Activated CD4-positive, alpha-beta T cell treated with anti-CD3 and anti-CD28 coated beads for 36 hours (primary cell): ENCODE data around the gene RNF41. TPM values are rescaled to one million over a fixed set of nuclear protein-coding genes. Genes with fewer than 3 reads are reported as not detected.

ENCODE experiments used
- ATAC-seq: fragments of 200-7000 bp; cut with Tn5 transposase; one replicate; pipeline ENCODE4 v1.10.0; 2021; ENCODE audit warnings: mild to moderate bottlenecking, moderate library complexity
- CTCF ChIA-PET: fragments of 350-600 bp; sonication (Branson Sonifier 250); formaldehyde crosslinking; loops from one replicate; lab custom pipeline; 2021; ENCODE audit warnings: antibody characterized with exemption; lab: Charles Lee
- POLR2A ChIA-PET: fragments of 350-600 bp; sonication (Branson Sonifier 250); formaldehyde crosslinking; loops from one replicate; lab custom pipeline; 2021; ENCODE audit warnings: antibody characterized with exemption, inconsistent platforms; lab: Charles Lee
- DNase-seq: peaks from one replicate; pipeline ENCODE4 v3.0.0-alpha.2; 2020
- H3K27ac Mint-ChIP-seq: one replicate; pipeline ENCODE4 v1.8.0; 2021; ENCODE audit warnings: mixed read lengths
- H3K27me3 Mint-ChIP-seq: one replicate; pipeline ENCODE4 v1.8.0; 2021; ENCODE audit warnings: mixed read lengths
- H3K36me3 Mint-ChIP-seq: one replicate; pipeline ENCODE4 v1.8.0; 2021; ENCODE audit warnings: low read depth, mixed read lengths
- H3K4me1 Mint-ChIP-seq: one replicate; pipeline ENCODE4 v1.8.0; 2021; ENCODE audit warnings: mixed read lengths
- H3K4me3 Mint-ChIP-seq: one replicate; pipeline ENCODE4 v1.8.0; 2021; ENCODE audit warnings: mild to moderate bottlenecking, moderate library complexity, mixed read lengths
- H3K9me3 Mint-ChIP-seq: one replicate; pipeline ENCODE4 v1.8.0; 2021; ENCODE audit warnings: low read depth, mixed read lengths
- intact Hi-C, 2 experiments: fragments of 100-400 bp; cut with DNase I in 1 of 2; cut with micrococcal nuclease in 1 of 2; formaldehyde crosslinking; loops; one replicate each; pipeline versions ENCODE4 v1.14.2 to v1.15.1; 2022 to 2024; cut with DNase I, micrococcal nuclease
- total RNA-seq, 2 experiments: library from RNA; stranded (reverse); gene quantifications; one replicate each; pipeline ENCODE4 v1.2.3, GENCODE V29; 2021

The RNF41 gene
- total RNA-seq, 2 experiments from 2014 or later = 25.2 to 28.8 TPM

DNA sequence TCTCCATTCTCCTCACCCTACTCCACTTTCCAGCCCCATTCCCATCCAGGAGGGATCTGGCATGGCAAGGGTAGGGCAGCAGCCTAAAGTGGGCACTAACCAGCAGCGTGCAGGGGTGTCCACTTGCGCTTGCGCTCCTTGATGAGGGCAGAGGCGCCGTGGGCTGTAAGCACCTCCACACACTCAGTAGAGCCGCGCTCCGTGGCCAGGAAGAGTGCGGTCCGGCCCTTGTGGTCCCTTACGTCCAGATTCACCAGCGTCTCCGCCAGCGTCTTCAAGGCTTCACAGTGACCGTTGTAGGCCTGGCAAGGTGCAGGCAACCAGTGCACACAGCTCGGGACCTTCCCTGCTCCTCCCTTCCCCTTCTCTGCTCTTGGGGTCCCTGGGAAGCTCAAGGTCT lies 26.2 kb upstream of the RNF41 start:
- ATAC-seq (no peak), DNase-seq (no peak)
- POLR2A ChIA-PET = no interaction called here
- H3K36me3 Mint-ChIP-seq = peaks cover 33% of the 10 kb centered on the region
- H3K27me3 Mint-ChIP-seq = no peaks in the 10 kb centered on the region
- H3K4me3 Mint-ChIP-seq = no peak overlapping the region
- H3K27ac Mint-ChIP-seq = no peak overlapping the region
- H3K4me1 Mint-ChIP-seq = no peaks in the 10 kb centered on the region
- no peaks in the 10 kb centered on the region for H3K9me3 Mint-ChIP-seq
- intact Hi-C loops = no loop called here
- CTCF ChIA-PET = interaction anchor here (0.6 to 1.3 kb wide), 4 partner anchors 9 to 215 kb away, joined by 3 read pairs; partner anchors contain the start of gene ANKRD52

DNA sequence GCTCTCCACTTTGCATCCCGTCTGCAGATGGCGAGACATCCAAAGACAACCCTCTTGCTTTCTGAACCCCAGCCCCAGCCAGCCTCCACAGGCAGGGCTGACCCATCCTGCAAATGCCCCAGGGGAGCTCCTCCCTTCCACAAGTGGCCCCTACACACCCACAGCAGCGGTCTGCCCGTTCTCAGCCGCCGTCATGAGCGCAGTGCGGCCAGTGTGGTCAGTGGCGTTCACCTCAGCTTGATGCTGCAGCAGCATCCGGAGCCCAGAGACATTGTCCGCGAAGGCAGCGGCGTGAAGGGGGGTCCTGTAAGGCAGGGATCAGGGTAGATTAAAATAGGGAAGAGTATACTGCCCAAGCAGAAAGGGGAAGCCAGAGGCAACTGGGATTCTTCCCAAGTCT lies 22.8 kb upstream of the RNF41 start:
- H3K4me1 Mint-ChIP-seq = no peaks in the 10 kb centered on the region
- intact Hi-C loops = no loop called here
- no peak overlapping the region for H3K4me3 Mint-ChIP-seq
- ChIA-PET CTCF (interaction anchor here (0.7 kb wide), 1 partner anchor 232 kb away, joined by 3 read pairs; no protein-coding TSS in a partner anchor), POLR2A (no interaction called here)
- ATAC-seq = no peak
- no peak overlapping the region for H3K27ac Mint-ChIP-seq
- peaks cover 25% of the 10 kb centered on the region for H3K36me3 Mint-ChIP-seq
- H3K9me3 Mint-ChIP-seq = no peaks in the 10 kb centered on the region
- no peak for DNase-seq
- H3K27me3 Mint-ChIP-seq = no peaks in the 10 kb centered on the region

DNA sequence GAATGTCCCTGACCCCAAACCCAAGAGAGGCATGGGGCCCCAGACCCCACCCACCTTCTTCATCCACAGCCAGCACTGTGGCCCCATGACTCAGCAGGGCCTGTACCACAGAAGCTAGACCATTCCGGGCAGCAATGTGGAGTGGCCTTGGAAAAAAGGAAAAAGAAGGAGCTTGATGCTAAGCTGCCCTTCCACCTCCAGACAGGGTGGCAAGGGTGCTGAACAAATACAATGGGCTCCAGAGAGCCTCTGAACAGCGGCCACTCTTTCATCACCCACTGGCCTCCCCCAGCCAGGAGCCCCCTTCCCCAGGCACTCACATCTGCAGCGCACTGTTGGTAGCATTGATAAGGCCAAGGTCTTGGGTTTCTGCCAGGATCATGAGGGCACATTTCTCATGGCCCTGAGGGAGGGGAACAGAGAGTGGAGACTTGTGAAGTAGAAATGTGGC lies 22.0 kb upstream of the RNF41 start:
- Mint-ChIP-seq H3K27ac (peak overlapping the region; percentile 55), H3K27me3 (no peaks in the 10 kb centered on the region), H3K9me3 (no peaks in the 10 kb centered on the region), H3K36me3 (peaks cover 22% of the 10 kb centered on the region), H3K4me1 (no peaks in the 10 kb centered on the region), H3K4me3 (no peak overlapping the region)
- intact Hi-C loops = no loop called here
- ATAC-seq (no peak), DNase-seq (no peak)
- CTCF ChIA-PET = no interaction called here
- POLR2A ChIA-PET = no interaction called here

DNA sequence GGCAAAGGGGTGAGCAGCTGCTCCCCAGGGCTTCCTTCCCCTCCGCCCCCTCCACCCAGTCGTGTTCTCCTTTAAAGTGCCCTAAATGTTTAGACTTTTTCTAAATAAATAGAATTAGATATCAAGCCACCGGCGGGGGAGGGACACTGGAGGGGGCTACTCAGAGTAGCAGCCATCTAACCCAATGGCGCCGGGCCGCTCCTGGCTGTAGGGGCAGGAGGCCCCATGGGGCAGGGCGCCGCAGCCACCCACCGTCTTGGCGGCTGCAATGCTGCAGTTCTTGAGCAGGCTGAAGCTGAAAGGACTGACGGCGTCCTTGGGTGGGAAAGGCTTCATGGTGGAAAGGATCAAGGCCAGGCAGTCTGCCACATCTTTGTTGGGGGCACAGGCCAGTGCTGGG lies 21.3 kb upstream of the RNF41 start:
- intact Hi-C loops = no loop called here
- no peaks in the 10 kb centered on the region for H3K9me3 Mint-ChIP-seq
- H3K36me3 Mint-ChIP-seq = peaks cover 22% of the 10 kb centered on the region
- no peak for ATAC-seq
- ChIA-PET CTCF (interaction anchor here (0.6 kb wide), 1 partner anchor 130 kb away, joined by 3 read pairs; no protein-coding TSS in a partner anchor), POLR2A (interaction anchor here (0.6 kb wide), 1 partner anchor 24 kb away, joined by 3 read pairs; the partner anchor contains the start of gene COQ10A)
- no peaks in the 10 kb centered on the region for H3K27me3 Mint-ChIP-seq
- no peak overlapping the region for H3K27ac Mint-ChIP-seq
- DNase-seq = no peak
- H3K4me3 Mint-ChIP-seq = no peak overlapping the region
- H3K4me1 Mint-ChIP-seq = no peaks in the 10 kb centered on the region

DNA sequence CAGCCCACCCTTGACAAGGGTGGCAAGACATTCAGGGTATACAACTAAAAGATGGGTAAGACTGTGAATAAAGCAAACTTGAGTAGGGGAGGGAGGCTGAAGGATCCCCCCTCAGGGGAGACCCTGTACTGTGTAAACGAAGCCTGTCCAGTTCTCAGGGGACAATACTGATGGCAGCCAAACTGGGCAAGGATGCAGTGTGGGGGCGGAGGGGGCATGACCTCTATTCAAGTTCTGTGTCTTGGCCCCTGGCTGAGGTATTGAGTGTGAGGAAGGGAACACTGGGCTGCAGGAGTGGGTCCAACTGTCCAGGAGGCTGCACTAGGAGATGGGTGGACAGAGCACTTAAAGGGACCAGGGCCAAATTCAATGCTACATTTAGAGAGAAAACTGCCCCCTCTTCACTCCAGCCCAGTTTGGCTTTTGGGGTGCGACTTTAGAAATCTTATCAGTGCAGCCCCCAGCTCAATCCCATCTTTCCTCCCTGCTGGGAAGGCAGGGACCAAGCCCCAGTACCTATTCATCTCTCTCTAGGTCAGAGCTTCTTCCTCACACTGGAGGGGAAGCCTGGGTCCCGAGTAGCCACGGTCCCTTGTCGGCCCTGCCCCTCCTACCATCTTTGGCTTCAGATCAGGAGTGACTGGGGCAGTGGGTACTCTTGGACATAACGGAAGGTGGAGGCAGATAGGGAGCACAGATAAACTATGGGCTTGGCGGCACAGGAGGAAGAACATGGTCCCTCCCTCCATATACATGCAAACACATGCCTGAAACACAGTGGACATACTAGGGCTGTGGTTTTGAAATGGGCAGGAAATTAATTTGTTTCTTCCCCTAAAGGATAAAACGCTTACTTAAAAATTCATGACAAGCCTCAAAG lies 19.9 kb upstream of the RNF41 start:
- DNase-seq (no peak), ATAC-seq (no peak)
- no peak overlapping the region for H3K4me3 Mint-ChIP-seq
- peaks cover 16% of the 10 kb centered on the region for H3K36me3 Mint-ChIP-seq
- H3K27me3 Mint-ChIP-seq = no peaks in the 10 kb centered on the region
- no peaks in the 10 kb centered on the region for H3K4me1 Mint-ChIP-seq
- peak overlapping the region; percentile 4 for H3K27ac Mint-ChIP-seq
- ChIA-PET POLR2A (no interaction called here), CTCF (interaction anchor here (0.6 to 0.7 kb wide), 2 partner anchors 21 to 111 kb away, joined by 3 to 4 read pairs; no protein-coding TSS in a partner anchor)
- intact Hi-C loops = no loop called here
- H3K9me3 Mint-ChIP-seq = no peaks in the 10 kb centered on the region

DNA sequence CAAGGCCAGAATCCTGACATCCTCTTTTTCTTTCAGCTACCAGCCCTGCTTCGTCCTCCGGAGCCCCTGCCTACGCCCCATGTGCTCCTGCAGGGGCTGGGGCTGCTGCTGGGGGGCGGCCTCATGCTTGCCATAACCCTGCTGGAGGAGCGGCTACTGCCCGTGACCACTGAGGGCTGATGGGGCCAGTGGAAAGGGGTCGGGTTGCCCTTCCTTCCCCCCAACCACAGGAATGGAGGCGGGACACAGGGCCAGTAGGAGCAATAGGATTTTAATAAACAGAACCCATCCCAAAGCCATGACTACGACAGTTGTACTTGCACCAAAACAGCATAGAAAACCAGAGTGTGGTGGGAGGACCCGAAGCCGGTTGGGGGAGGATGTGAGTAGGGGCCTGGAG lies 15.8 kb upstream of the RNF41 start:
- ChIA-PET POLR2A (no interaction called here), CTCF (interaction anchor here (1.4 kb wide), 1 partner anchor 16 kb away, joined by 8 read pairs; the partner anchor contains the start of gene RNF41)
- intact Hi-C loops = no loop called here

DNA sequence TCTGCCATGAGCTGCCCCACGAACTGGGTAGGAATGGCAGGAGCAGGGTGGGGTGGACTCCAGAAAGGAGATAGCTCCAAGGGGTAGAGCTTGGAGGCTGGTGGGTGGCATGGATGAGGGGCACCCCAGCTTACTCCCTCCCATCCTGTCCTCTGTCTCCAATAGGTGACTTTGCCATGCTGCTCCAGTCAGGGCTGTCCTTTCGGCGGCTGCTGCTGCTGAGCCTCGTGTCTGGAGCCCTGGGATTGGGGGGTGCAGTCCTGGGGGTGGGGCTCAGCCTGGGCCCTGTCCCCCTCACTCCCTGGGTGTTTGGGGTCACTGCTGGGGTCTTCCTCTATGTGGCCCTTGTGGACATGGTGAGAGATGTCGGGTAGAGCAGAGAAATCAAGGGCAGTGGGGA lies 15.3 kb upstream of the RNF41 start:
- H3K27me3 Mint-ChIP-seq = no peaks in the 10 kb centered on the region
- ChIA-PET POLR2A (no interaction called here), CTCF (interaction anchor here (0.7 to 0.9 kb wide), 3 partner anchors 44 to 47 kb away, joined by 3 read pairs; no protein-coding TSS in a partner anchor)
- H3K4me3 Mint-ChIP-seq = no peak overlapping the region
- no peaks in the 10 kb centered on the region for H3K4me1 Mint-ChIP-seq
- no peaks in the 10 kb centered on the region for H3K9me3 Mint-ChIP-seq
- H3K36me3 Mint-ChIP-seq = peaks cover 5% of the 10 kb centered on the region
- intact Hi-C loops = no loop called here
- no peak for ATAC-seq
- no peak for DNase-seq
- no peak overlapping the region for H3K27ac Mint-ChIP-seq

More for the DNA sequence above, 15.8 kb upstream of the RNF41 start:
- peaks cover 5% of the 10 kb centered on the region for H3K36me3 Mint-ChIP-seq
- no peaks in the 10 kb centered on the region for H3K4me1 Mint-ChIP-seq
- ATAC-seq (no peak), DNase-seq (no peak)
- H3K27me3 Mint-ChIP-seq = no peaks in the 10 kb centered on the region
- H3K9me3 Mint-ChIP-seq = no peaks in the 10 kb centered on the region
- no peak overlapping the region for H3K4me3 Mint-ChIP-seq
- H3K27ac Mint-ChIP-seq = no peak overlapping the region

DNA sequence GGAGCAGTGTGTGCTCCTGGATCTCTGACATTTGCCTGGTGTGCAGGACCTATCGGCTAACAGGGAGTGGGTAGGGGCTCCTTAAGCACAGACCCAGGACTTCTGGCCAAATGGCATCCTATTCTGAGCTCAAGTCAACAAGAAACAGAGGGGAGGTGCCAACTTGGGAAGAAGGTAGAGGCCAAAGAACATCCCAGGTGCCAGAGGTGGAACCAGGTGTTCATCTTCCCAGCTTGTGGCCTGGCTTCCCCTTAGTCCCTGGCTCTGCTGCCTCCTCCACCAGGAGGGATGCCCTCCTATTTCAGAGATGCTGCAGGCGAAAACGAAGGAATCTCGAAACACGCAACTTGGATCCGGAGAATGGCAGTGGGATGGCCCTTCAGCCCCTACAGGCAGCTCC lies 14.4 kb upstream of the RNF41 start:
- intact Hi-C loops = no loop called here
- no peak for DNase-seq
- no peak overlapping the region for H3K4me3 Mint-ChIP-seq
- no peaks in the 10 kb centered on the region for H3K9me3 Mint-ChIP-seq
- ATAC-seq = no peak
- ChIA-PET CTCF (no interaction called here), POLR2A (no interaction called here)
- no peaks in the 10 kb centered on the region for H3K4me1 Mint-ChIP-seq
- H3K27me3 Mint-ChIP-seq = no peaks in the 10 kb centered on the region
- H3K36me3 Mint-ChIP-seq = peaks cover 5% of the 10 kb centered on the region
- H3K27ac Mint-ChIP-seq = no peak overlapping the region

DNA sequence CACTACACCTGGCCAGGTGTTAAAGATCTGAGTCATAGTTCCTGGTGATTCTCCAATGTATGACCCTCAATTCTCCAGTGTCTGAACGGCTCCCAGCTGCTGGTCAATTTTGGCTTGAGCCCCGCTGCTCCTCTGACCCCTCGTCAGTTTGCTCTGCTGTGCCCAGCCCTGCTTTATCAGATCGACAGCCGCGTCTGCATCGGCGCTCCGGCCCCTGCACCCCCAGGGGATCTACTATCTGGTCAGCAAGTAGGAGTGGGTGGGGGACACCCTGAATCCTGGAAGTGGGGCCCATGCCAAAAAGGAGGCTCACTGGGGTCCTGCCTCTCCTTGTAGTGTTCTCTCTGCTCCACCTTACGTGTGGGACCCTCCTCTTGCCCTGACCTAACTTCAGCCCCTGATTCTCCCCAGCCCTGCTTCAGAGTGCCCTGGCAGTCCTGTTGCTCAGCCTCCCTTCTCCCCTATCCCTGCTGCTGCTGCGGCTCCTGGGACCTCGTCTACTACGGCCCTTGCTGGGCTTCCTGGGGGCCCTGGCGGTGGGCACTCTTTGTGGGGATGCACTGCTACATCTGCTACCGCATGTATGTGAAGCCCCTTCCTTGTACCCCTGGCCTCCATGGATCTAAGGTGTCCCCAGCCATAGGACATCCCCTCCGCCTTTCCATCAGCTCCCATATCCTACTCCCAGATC lies 13.2 kb upstream of the RNF41 start:
- Mint-ChIP-seq H3K9me3 (no peaks in the 10 kb centered on the region), H3K36me3 (peaks cover 5% of the 10 kb centered on the region), H3K27me3 (no peaks in the 10 kb centered on the region), H3K4me1 (no peaks in the 10 kb centered on the region), H3K4me3 (no peak overlapping the region), H3K27ac (no peak overlapping the region)
- intact Hi-C loops = no loop called here
- POLR2A ChIA-PET = no interaction called here
- no peak for DNase-seq
- CTCF ChIA-PET = interaction anchor here (0.6 to 2.0 kb wide), 3 partner anchors 13 to 190 kb away, joined by 5 to 9 read pairs (median 6); partner anchors contain the start of genes ANKRD52 and RNF41
- ATAC-seq = no peak

DNA sequence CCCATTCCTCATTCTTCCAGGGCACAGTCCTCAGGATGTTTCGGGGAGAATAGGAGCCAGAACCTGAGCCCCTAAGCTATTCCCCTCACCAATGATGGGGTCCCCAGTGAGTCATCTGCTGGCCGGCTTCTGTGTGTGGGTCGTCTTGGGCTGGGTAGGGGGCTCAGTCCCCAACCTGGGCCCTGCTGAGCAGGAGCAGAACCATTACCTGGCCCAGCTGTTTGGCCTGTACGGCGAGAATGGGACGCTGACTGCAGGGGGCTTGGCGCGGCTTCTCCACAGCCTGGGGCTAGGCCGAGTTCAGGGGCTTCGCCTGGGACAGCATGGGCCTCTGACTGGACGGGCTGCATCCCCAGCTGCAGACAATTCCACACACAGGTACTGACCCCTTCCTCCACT lies 9.5 kb upstream of the RNF41 start:
- ChIA-PET POLR2A (no interaction called here), CTCF (interaction anchor here (1.0 to 1.1 kb wide), 3 partner anchors 25 to 42 kb away, joined by 3 to 4 read pairs (median 3); partner anchors contain the start of gene SMARCC2)
- Mint-ChIP-seq H3K27me3 (no peaks in the 10 kb centered on the region), H3K27ac (no peak overlapping the region), H3K9me3 (no peaks in the 10 kb centered on the region), H3K4me3 (no peak overlapping the region), H3K36me3 (peaks cover 7% of the 10 kb centered on the region), H3K4me1 (no peaks in the 10 kb centered on the region)
- ATAC-seq (no peak), DNase-seq (no peak)
- intact Hi-C loops = no loop called here

DNA sequence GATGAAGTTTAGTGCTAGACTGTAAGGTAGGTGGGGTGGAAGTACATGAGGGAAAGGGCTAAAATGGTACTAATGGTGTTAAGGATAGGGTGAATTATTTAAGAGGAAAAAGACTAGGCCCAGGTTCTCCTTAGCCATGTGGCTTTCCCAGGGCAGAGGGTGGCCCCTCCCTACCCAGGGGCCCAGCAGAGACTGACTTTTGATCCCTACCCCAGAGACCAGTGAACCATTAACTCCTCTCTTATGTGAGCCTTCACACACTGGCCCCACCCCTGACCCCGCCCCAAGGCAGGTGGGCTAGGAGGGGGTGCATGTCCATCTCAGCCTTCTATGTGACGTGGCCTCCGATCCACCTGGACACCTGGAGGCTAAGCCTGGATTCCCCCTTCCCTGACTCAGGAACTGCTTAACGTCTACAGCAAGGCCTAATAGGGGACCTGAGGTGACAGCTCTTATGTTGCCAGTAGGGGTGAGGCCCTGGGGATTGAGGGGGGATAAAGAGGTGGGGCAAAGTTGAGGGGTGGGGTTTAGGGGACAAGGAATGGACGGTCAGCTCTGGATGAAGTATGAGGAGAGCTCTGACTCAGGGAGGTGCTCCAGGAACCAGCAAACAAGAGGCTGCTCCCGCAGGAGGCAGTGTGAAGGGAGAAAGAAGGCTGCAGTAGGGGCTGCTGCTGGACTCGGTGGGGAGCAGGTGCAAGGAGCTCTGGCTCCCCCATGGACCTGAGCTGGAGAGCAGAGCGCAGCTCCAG lies 8.9 kb upstream of the RNF41 start:
- H3K36me3 Mint-ChIP-seq = peaks cover 9% of the 10 kb centered on the region
- ATAC-seq = no peak
- DNase-seq = no peak
- no peaks in the 10 kb centered on the region for H3K27me3 Mint-ChIP-seq
- intact Hi-C loops = no loop called here
- H3K4me1 Mint-ChIP-seq = peaks cover under 1% of the 10 kb centered on the region
- H3K4me3 Mint-ChIP-seq = no peak overlapping the region
- no peak overlapping the region for H3K27ac Mint-ChIP-seq
- H3K9me3 Mint-ChIP-seq = no peaks in the 10 kb centered on the region
- CTCF ChIA-PET = interaction anchor here (0.5 to 1.1 kb wide), 3 partner anchors 8 to 41 kb away, joined by 3 read pairs; partner anchors contain the start of gene SMARCC2
- POLR2A ChIA-PET = no interaction called here
